Body of pancreas (tissue), 4 donors: ENCODE measurements around the gene COLGALT1.
"Not testable (repeated sequence)": the region's sequence is repeated elsewhere in the genome, so short reads cannot be mapped to it uniquely, and the experiment has no call there.

Source experiments
- POLR2A ChIP-seq, 3 donors: fragments of 450-650 bp; IDR thresholded peaks; one replicate each; pipeline ENCODE4 v1.6.1; 2016; ENCODE audit warnings: antibody characterized with exemption in 3 of 3, mild to moderate bottlenecking in 2 of 3
- TF ChIP-seq, protein P1 (sequence below), 7 experiments: fragments of 450-650 bp in 4 of 7; fragments of 200-600 bp in 3 of 7; sonication (generic) in 3 of 7; IDR thresholded peaks; one replicate each; pipeline ENCODE4 v1.5.1; 2016 to 2019; ENCODE audit warnings: antibody characterized with exemption in 7 of 7

DNA sequence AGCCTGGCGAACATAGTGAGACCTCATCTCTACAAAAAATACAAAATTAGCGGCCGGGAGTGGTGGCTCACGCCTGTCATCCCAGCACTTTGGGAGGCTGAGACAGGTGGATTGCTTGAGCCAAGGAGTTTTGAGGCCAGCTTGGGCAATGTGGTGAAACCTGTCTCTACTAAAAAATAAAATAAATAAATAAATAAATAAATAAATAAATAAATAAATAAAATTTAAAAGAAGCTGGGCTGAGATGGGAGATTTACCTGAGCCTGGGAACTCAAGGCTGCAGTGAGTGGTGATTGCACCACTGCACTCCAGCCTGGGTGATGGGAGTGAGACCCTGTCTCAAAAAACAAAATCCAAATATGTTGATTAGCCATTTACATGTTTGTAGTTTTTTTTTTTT lies 2.7 kb upstream of the COLGALT1 start:
- TF ChIP-seq, protein P1, sequence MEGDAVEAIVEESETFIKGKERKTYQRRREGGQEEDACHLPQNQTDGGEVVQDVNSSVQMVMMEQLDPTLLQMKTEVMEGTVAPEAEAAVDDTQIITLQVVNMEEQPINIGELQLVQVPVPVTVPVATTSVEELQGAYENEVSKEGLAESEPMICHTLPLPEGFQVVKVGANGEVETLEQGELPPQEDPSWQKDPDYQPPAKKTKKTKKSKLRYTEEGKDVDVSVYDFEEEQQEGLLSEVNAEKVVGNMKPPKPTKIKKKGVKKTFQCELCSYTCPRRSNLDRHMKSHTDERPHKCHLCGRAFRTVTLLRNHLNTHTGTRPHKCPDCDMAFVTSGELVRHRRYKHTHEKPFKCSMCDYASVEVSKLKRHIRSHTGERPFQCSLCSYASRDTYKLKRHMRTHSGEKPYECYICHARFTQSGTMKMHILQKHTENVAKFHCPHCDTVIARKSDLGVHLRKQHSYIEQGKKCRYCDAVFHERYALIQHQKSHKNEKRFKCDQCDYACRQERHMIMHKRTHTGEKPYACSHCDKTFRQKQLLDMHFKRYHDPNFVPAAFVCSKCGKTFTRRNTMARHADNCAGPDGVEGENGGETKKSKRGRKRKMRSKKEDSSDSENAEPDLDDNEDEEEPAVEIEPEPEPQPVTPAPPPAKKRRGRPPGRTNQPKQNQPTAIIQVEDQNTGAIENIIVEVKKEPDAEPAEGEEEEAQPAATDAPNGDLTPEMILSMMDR (IDR thresholded peaks at IDR 0.05), result not testable (repeated sequence)
- TF ChIP-seq POLR2A (IDR thresholded peaks at IDR 0.05), result not testable (repeated sequence)
